ENCODE measurements around the gene JAZF1.

The JAZF1 gene

GRCh38 chr7:28191184-28191583 lies 10.6 kb upstream of the JAZF1 start:
- DNase-seq: no peak

GRCh38 chr7:28190077-28190710 lies 9.6 kb upstream of the JAZF1 start:
- DNase-seq: no peak

- DNase-seq: no peak
Observed at GRCh38 chr7:28187012-28187411, 6.4 kb upstream of the JAZF1 start.

DNA sequence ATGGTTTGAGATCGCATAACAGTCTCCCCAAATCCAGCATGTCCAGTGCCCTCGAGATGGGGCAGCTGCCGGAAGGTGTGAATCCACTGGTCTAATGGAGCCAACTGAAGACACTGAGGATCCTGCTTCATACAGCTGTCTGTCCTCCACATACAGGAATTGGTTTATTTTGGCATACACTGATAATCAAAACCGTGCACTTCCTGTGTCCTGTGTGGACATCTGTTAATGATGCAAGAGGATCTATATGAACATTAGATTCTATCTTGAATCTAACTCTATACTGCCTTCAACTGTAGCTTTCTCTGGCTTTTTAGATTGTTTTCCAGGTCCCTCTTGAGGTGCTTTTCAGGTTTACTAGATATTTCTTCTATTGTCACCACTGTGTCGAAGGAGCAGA lies 3.0 kb upstream of the JAZF1 start:
- no peak for DNase-seq

DNA sequence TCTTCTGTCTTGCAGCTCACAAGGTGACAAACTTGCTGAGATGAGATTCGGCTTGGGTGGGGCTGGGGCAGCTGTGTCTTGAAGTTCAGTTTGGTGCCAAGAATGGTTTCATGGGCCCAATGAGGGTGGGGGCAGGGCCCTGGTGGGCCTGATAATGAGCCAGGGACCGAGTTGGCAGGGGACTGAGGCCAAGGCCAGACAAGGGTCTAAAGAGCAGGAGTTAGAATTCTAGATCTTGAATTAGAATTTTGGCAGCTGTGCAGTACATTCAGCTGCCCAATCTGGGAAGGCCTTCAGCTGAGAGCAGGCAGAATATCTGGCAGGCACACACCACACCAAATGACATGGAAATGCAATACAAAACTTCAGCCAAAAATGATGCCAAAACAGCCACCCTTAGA lies 1.5 kb upstream of the JAZF1 start:
- DNase-seq: no peak

- DNase-seq: no peak
Observed at GRCh38 chr7:28181416-28181815, 821 bp upstream of the JAZF1 start.

GRCh38 chr7:28180031-28180363 lies 598 bp downstream of the JAZF1 start:
- DNase-seq: no peak

DNA sequence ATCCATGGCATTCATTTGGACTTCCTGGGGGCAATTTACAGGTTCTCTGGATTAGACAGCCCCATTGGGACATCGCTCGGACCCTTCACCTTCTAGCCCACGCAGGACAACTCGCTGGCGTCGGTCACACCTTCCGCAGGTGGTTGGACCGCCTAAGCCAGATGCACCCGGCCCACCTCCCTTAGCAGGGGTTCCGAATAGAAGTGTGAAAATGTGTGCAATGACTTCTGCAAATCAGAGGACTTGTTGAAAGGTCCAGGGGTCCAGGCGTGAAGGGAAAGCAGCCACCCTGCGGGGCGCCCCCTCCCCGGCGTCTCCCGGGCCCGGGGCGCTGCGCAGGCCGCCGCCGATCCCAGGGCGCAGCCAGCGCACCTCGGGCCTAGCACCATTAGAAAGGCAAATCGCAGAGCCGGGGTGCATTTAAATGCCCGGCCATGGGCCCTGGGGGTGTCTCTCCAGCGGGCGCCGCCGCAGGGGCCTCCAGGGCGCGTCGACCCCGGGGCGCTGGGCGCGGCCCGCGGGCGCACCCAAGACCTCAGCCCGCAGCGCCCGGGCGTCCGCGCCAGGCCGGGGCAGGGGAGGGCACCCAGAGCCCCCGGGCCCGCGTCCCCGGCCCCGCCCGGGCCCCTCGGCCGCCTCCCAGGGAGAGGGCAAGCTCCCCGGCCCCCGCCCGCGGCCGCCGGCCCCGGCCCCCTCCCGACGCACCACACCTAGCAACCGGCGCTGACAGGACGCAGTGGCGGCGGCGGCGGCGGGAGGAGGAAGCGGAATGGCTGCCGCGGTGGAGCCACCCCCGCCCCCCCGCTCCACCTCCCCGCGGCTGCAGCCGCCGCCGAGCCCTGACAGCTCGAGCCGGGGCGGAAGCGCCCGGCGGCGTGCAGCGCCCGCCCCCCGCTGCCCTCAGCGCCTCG lies 1.2 kb downstream of the JAZF1 start:
- peak; percentile 70 for DNase-seq

- no peak for DNase-seq
Observed at GRCh38 chr7:28178599-28178998, 2.0 kb downstream of the JAZF1 start.

- no peak for DNase-seq
Observed at GRCh38 chr7:28177836-28178235, 2.8 kb downstream of the JAZF1 start.

GRCh38 chr7:28176645-28177044 lies 4.0 kb downstream of the JAZF1 start:
- no peak for DNase-seq

- DNase-seq: no peak
Observed at GRCh38 chr7:28176174-28176573, 4.4 kb downstream of the JAZF1 start.

GRCh38 chr7:28174901-28175661 lies 5.5 kb downstream of the JAZF1 start:
- no peak for DNase-seq

GRCh38 chr7:28174442-28174841 lies 6.2 kb downstream of the JAZF1 start:
- no peak for DNase-seq

GRCh38 chr7:28173531-28173930 lies 7.1 kb downstream of the JAZF1 start:
- no peak for DNase-seq

GRCh38 chr7:28172958-28173357 lies 7.6 kb downstream of the JAZF1 start:
- DNase-seq: no peak

DNA sequence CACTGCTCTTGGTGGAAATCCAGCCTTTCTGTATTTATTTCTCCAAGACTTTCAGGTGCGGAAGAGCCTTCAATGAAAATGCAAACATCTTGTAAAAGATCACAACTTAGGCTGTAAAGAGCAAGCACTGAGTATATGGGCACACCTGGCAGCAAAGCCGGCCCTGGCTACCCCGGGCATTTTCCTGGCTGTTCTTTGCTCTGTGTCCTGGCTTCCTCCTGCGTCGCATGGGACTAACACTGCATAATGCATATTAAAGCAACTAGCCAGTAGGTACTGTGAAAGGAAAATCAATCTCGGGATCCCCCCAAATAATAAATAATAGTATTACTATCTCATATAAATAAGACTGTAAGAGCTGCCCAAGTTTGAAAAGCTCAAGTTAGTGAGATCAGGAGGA lies 9.9 kb downstream of the JAZF1 start:
- no peak for DNase-seq

GRCh38 chr7:28169230-28169629 lies 11.4 kb downstream of the JAZF1 start:
- DNase-seq: no peak

DNA sequence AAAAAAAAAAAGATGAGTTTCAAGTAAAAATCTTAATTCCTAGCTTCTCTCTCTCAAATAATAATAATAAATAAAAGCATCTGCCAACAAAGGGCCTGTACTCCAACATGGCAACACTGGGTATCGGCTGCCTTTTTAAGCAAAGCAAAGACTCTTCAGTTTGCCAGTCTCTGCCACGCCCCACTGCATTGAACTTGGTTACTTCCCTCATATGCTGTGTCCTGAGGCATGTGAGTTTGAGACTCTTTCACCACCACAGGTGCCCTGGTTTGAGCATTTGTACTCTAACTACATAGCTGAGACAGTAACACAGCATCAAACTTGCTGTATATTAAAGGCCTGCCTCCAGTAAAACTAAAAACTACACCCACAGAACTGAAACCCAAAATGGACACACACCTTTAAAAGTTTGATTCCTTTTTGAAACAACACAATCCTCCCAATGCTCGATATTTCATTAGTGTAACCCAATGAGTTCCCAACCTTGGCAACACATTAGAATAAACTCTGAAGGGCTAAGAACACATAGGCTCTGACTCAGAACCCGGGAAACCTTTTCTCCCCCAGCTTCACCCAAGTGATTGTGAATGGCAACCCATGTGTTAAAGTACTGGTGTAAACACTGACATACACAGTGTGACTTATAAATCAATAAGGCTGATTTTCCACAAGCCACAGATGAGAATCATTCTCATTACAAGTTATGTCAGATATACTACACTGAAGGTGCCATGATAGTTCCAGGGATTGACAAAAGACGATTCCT lies 12.0 kb downstream of the JAZF1 start:
- no peak for DNase-seq

DNA sequence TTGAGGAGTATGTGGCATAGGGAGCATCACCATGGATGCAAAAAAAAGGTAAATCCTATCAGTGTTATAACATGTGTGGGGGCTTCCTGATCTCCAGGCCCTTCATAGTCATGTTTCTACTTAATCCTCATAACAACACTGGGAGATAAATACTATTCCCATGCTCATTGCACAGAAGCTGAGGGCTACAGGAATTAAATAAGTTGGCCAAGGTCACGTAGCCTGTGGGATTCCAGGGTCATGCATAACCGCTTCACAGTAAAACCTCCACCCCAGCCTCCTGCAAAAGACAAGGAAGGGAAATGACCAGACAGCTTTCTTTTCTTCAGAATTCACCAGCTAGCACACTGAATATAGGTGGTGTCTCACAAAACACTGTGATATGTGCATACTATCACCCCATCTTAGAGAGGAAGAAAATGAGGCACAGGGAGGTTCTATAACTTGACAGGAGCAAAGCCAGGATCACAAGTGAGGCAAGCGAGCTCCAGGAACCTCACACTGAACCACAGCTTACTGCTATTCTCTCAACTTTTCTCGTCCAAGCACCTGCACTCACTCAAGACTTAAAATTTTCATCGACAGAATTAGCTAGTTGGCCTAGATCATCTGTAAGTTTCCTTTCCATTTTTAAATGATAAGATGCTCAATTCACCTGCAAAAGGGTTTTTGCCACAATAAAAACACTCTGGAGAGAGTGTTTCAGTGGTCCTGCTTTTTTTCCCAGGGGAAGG lies 13.4 kb downstream of the JAZF1 start:
- no peak for DNase-seq

GRCh38 chr7:28165961-28166955 lies 14.3 kb downstream of the JAZF1 start:
- DNase-seq: no peak
